ENCODE measurements around the gene FTO. TPM values are rescaled to one million over a fixed set of nuclear protein-coding genes. Genes with fewer than 3 reads are reported as not detected.

The FTO gene
- polyA plus RNA-seq, 2 of the 4 experiments (the other 2 are of a cell fraction), result 48.7 to 101 TPM

DNA sequence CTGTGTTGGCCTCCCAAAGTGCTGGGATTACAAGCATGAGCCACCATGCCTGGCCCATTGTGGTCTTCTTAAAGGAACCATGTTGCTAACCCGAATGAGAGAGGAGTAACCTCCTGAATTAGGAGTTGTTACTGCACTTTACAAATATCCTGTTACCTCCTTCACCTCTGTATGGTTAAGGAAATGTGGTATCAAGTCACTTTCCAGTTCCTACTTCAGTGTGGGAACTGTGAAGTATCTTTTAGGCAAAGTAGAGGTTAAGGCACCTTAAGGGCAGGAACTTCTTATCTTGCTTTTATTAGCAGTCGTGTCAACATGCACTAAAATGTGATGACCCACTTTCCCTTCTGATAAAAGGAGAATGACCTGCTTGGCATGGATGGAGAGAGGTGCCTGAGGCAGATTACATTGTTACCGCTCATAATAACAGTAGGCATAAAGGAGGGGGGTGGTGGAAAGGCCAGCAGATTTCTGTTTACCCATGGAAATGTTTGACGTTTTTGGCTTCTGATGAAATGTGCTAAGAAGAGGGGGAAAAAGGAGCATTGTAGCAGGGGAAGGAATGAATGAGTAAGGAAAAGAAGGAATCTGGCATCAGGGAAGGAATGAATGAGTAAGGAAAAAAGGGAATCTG is 28.5 kb downstream of the FTO start (continued):
- TF ChIP-seq ZFP36 (IDR thresholded peaks at IDR 0.05; ENCODE audit: borderline replicate concordance, partially characterized antibody) (no peak), ESRRA (IDR thresholded peaks at IDR 0.05; ENCODE audit: borderline replicate concordance, low read length) (no peak), POLR2AphosphoS2 (conservative IDR thresholded peaks at IDR 0.05; ENCODE audit: low read length) (no peak), RFX5 (IDR thresholded peaks at IDR 0.05) (no peak), NR3C1 (IDR thresholded peaks at IDR 0.05) (no peak), PHF8 (IDR thresholded peaks at IDR 0.05; ENCODE audit: borderline replicate concordance, low read depth) (no peak), KDM5A (IDR thresholded peaks at IDR 0.05) (no peak), TFCP2L1 (CRISPR knock-in tag; IDR thresholded peaks at IDR 0.05) (no peak), JUNB (IDR thresholded peaks at IDR 0.05) (peak; percentile 78), EHMT2 (IDR thresholded peaks at IDR 0.05; ENCODE audit: low read depth) (no peak), MAZ (IDR thresholded peaks at IDR 0.05; ENCODE audit: borderline replicate concordance, low read depth, low read length) (no peak), HES2 (IDR thresholded peaks at IDR 0.05) (no peak), EHF (CRISPR knock-in tag; IDR thresholded peaks at IDR 0.05) (no peak), CHD4 (IDR thresholded peaks at IDR 0.05; ENCODE audit: borderline replicate concordance) (no peak), RAD21 (conservative IDR thresholded peaks at IDR 0.05 in 1 of 2, IDR thresholded peaks at IDR 0.05 in 1 of 2) (no peak; a peak in 2 of 5 replicates), BHLHE40 (IDR thresholded peaks at IDR 0.05; ENCODE audit: low read depth, low read length) (no peak), NPAS2 (CRISPR knock-in tag; IDR thresholded peaks at IDR 0.05; ENCODE audit: borderline replicate concordance) (no peak), HOXB5 (CRISPR knock-in tag; IDR thresholded peaks at IDR 0.05) (no peak), CTCF (IDR thresholded peaks at IDR 0.05) (no peak), ZNF302 (CRISPR knock-in tag; IDR thresholded peaks at IDR 0.05) (no peak), POLR2A (IDR thresholded peaks at IDR 0.05; ENCODE audit: low read length) (no peak), CHD2 (IDR thresholded peaks at IDR 0.05; ENCODE audit: low read length, partially characterized antibody) (no peak), HDAC2 (IDR thresholded peaks at IDR 0.05) (no peak), HOXA7 (CRISPR knock-in tag; IDR thresholded peaks at IDR 0.05) (no peak), PBX3 (IDR thresholded peaks at IDR 0.05) (no peak), RNF2 (IDR thresholded peaks at IDR 0.05; ENCODE audit: borderline replicate concordance, low read depth) (no peak), FOXS1 (CRISPR knock-in tag; IDR thresholded peaks at IDR 0.05) (no peak), GATA3 (IDR thresholded peaks at IDR 0.05; ENCODE audit: borderline replicate concordance) (peak; percentile 98), FOSB (CRISPR knock-in tag; IDR thresholded peaks at IDR 0.05) (no peak), HOXB13 (CRISPR knock-in tag; IDR thresholded peaks at IDR 0.05; ENCODE audit: low read depth) (no peak; the same call in 1 of the 2 replicates), BCL3 (IDR thresholded peaks at IDR 0.05) (peak; percentile 85; the same call in 1 of the 3 replicates)
- TF ChIP-seq, protein P1, sequence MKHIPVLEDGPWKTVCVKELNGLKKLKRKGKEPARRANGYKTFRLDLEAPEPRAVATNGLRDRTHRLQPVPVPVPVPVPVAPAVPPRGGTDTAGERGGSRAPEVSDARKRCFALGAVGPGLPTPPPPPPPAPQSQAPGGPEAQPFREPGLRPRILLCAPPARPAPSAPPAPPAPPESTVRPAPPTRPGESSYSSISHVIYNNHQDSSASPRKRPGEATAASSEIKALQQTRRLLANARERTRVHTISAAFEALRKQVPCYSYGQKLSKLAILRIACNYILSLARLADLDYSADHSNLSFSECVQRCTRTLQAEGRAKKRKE (CRISPR knock-in tag; IDR thresholded peaks at IDR 0.05; ENCODE audit: low read depth), result no peak
- TF ChIP-seq, protein P2, sequence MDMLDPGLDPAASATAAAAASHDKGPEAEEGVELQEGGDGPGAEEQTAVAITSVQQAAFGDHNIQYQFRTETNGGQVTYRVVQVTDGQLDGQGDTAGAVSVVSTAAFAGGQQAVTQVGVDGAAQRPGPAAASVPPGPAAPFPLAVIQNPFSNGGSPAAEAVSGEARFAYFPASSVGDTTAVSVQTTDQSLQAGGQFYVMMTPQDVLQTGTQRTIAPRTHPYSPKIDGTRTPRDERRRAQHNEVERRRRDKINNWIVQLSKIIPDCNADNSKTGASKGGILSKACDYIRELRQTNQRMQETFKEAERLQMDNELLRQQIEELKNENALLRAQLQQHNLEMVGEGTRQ (IDR thresholded peaks at IDR 0.05), result no peak
- TF ChIP-seq, protein P3, sequence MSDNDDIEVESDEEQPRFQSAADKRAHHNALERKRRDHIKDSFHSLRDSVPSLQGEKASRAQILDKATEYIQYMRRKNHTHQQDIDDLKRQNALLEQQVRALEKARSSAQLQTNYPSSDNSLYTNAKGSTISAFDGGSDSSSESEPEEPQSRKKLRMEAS (IDR thresholded peaks at IDR 0.05), result peak; percentile 49; the same call in 1 of the 2 replicates

Measured in A549 (cell line).